ENCODE results near the gene CNTNAP2.

- no peak for TF ChIP-seq CTCF (IDR thresholded peaks at IDR 0.05; ENCODE audit: borderline replicate concordance, extremely low read depth, low read length, poor library complexity, severe bottlenecking)
- TF ChIP-seq EZH2 (IDR thresholded peaks at IDR 0.05; ENCODE audit: borderline replicate concordance, low read depth, low read length, severe bottlenecking), result no peak
These were observed 1584.1 kb downstream of the CNTNAP2 start for GRCh38 chr7:147700702-147701101.
